Pulmonary artery endothelial cell (primary cell): ENCODE results near the gene KRTAP4-12. TPM values are rescaled to one million over a fixed set of nuclear protein-coding genes. Genes with fewer than 3 reads are reported as not detected.
"Not testable (repeated sequence)": the region's sequence is repeated elsewhere in the genome, so short reads cannot be mapped to it uniquely, and the experiment has no call there.

Experiments
- DNase-seq: peaks from one replicate; pipeline ENCODE4 v3.0.0-alpha.2; 2011; ENCODE audit warnings: low read depth, low spot score
- total RNA-seq: library from RNA; depleted of rRNA; stranded (reverse); fragments of >200 nt; gene quantifications from 2 replicates; pipeline ENCODE4 v1.2.3, GENCODE V29; 2014

The KRTAP4-12 gene
- not detected in 2 replicates for total RNA-seq

- DNase-seq, result not testable (repeated sequence)
These were observed at the start of gene KRTAP4-12 for GRCh38 chr17:41123991-41124371. Gene KRTAP4-12, minus strand, starts transcription at chr17:41124182. Its CDS starts 60 bp downstream, at chr17:41124122.

- DNase-seq, result no peak
These were observed 47.9 kb upstream of the KRTAP4-12 start for GRCh38 chr17:41171886-41172285.

- no peak for DNase-seq
These were observed 44.1 kb upstream of the KRTAP4-12 start, which contains the start of gene KRTAP4-3 for GRCh38 chr17:41168121-41168520. Gene KRTAP4-3, minus strand, starts transcription at chr17:41168221. Its CDS starts 49 bp downstream, at chr17:41168172.

- DNase-seq, result no peak
These were observed 43.6 kb upstream of the KRTAP4-12 start for GRCh38 chr17:41167561-41167960.

- no peak for DNase-seq
These were observed 39.8 kb upstream of the KRTAP4-12 start for GRCh38 chr17:41163828-41164227.

GRCh38 chr17:41160648-41161047 lies 36.7 kb upstream of the KRTAP4-12 start, which contains the start of gene KRTAP4-4:
Gene KRTAP4-4, minus strand, starts transcription at chr17:41160748. Its CDS starts 57 bp downstream, at chr17:41160691.
- no peak for DNase-seq

- not testable (repeated sequence) for DNase-seq
These were observed 36.2 kb upstream of the KRTAP4-12 start for GRCh38 chr17:41160190-41160589.

- DNase-seq, result no peak
These were observed 29.9 kb upstream of the KRTAP4-12 start for GRCh38 chr17:41153856-41154255.

- no peak for DNase-seq
These were observed 27.5 kb upstream of the KRTAP4-12 start for GRCh38 chr17:41151525-41151924.

GRCh38 chr17:41150026-41150425 lies 26.0 kb upstream of the KRTAP4-12 start:
- DNase-seq, result no peak

- DNase-seq, result no peak
These were observed 25.6 kb upstream of the KRTAP4-12 start, which contains the start of gene KRTAP4-5 for GRCh38 chr17:41149652-41149985. Gene KRTAP4-5, minus strand, starts transcription at chr17:41149825. Its CDS starts 58 bp downstream, at chr17:41149767.

GRCh38 chr17:41148971-41149651 lies 25.1 kb upstream of the KRTAP4-12 start:
- not testable (repeated sequence) for DNase-seq

- no peak for DNase-seq
These were observed 23.7 kb upstream of the KRTAP4-12 start for GRCh38 chr17:41147531-41148204.

GRCh38 chr17:41145261-41145660 lies 21.3 kb upstream of the KRTAP4-12 start:
- no peak for DNase-seq

GRCh38 chr17:41144846-41145245 lies 20.9 kb upstream of the KRTAP4-12 start:
- no peak for DNase-seq

- DNase-seq, result no peak
These were observed 17.4 kb upstream of the KRTAP4-12 start for GRCh38 chr17:41141361-41141760.

- DNase-seq, result no peak
These were observed 16.6 kb upstream of the KRTAP4-12 start, which contains the start of gene KRTAP4-6 for GRCh38 chr17:41140360-41141131. Gene KRTAP4-6, minus strand, starts transcription at chr17:41140544. Its CDS starts 57 bp downstream, at chr17:41140487.

GRCh38 chr17:41139865-41140264 lies 15.9 kb upstream of the KRTAP4-12 start:
- DNase-seq, result not testable (repeated sequence)

- no peak for DNase-seq
These were observed 10.1 kb upstream of the KRTAP4-12 start for GRCh38 chr17:41133880-41134735.

GRCh38 chr17:41131979-41132378 lies 8.0 kb upstream of the KRTAP4-12 start:
- DNase-seq, result no peak

- no peak for DNase-seq
These were observed 3.4 kb upstream of the KRTAP4-12 start for GRCh38 chr17:41127371-41127770.
